Ishikawa (cell line): Measurements from ENCODE around the gene SNTG2.

Experiments
- CEBPB ChIP-seq: IDR thresholded peaks from 2 replicates; pipeline ENCODE4 v1.6.1; 2012
- CREB1 ChIP-seq: IDR thresholded peaks from 2 replicates; pipeline ENCODE4 v1.6.1; 2012; ENCODE audit warnings: low read depth
- EGR1 ChIP-seq: IDR thresholded peaks from 2 replicates; pipeline ENCODE4 v1.6.1; 2012
- EP300 ChIP-seq: IDR thresholded peaks from 2 replicates; pipeline ENCODE4 v1.6.1; 2012; ENCODE audit warnings: borderline replicate concordance
- FOXM1 ChIP-seq: IDR thresholded peaks from 2 replicates; pipeline ENCODE4 v1.6.1; 2012; ENCODE audit warnings: low read depth, borderline replicate concordance
- MAX ChIP-seq: IDR thresholded peaks from 2 replicates; pipeline ENCODE4 v1.6.1; 2012
- NFIC ChIP-seq: IDR thresholded peaks from 2 replicates; pipeline ENCODE4 v1.6.1; 2012
- RAD21 ChIP-seq: IDR thresholded peaks from 2 replicates; pipeline ENCODE4 v1.6.1; 2012; ENCODE audit warnings: low read depth
- REST ChIP-seq: IDR thresholded peaks from 2 replicates; pipeline ENCODE4 v1.6.1; 2012; ENCODE audit warnings: low read depth, mild to moderate bottlenecking
- TAF1 ChIP-seq: IDR thresholded peaks from 2 replicates; pipeline ENCODE4 v1.6.1; 2012; ENCODE audit warnings: low read depth, mild to moderate bottlenecking
- TCF12 ChIP-seq: IDR thresholded peaks from 2 replicates; pipeline ENCODE4 v1.6.1; 2012; ENCODE audit warnings: low read depth
- TEAD4 ChIP-seq: IDR thresholded peaks from 2 replicates; pipeline ENCODE4 v1.6.1; 2012
- USF1 ChIP-seq: IDR thresholded peaks from 2 replicates; pipeline ENCODE4 v1.6.1; 2012
- YY1 ChIP-seq: IDR thresholded peaks from 2 replicates; pipeline ENCODE4 v1.6.1; 2012; ENCODE audit warnings: low read depth
- ZBTB7A ChIP-seq: IDR thresholded peaks from 2 replicates; pipeline ENCODE4 v1.6.1; 2012; ENCODE audit warnings: low read depth

The SNTG2 gene

GRCh38 chr2:964562-964961 lies 13.9 kb downstream of the SNTG2 start:
- no peak for TF ChIP-seq TAF1
- TF ChIP-seq MAX = no peak
- TF ChIP-seq CEBPB = no peak
- TF ChIP-seq EGR1 = no peak
- TF ChIP-seq TCF12 = no peak
- TF ChIP-seq USF1 = no peak
- no peak for TF ChIP-seq EP300
- TF ChIP-seq CREB1 = no peak
- TF ChIP-seq YY1 = no peak
- TF ChIP-seq RAD21 = no peak
- no peak for TF ChIP-seq REST
- TF ChIP-seq NFIC = no peak
- TF ChIP-seq TEAD4 = no peak
- no peak for TF ChIP-seq ZBTB7A
- no peak for TF ChIP-seq FOXM1

GRCh38 chr2:965640-966147 lies 15.0 kb downstream of the SNTG2 start:
- TF ChIP-seq FOXM1 (no peak), TEAD4 (no peak), RAD21 (no peak), USF1 (no peak), TAF1 (no peak), REST (no peak), YY1 (no peak), ZBTB7A (no peak), EGR1 (no peak), MAX (no peak), TCF12 (no peak), NFIC (no peak), CREB1 (no peak), CEBPB (no peak)

GRCh38 chr2:973129-973528 lies 22.5 kb downstream of the SNTG2 start:
- TF ChIP-seq CREB1 (no peak), FOXM1 (no peak), NFIC (no peak), MAX (no peak), TCF12 (no peak), REST (no peak), ZBTB7A (no peak), RAD21 (no peak), YY1 (no peak), EP300 (no peak), CEBPB (no peak), USF1 (no peak), TEAD4 (no peak), TAF1 (no peak), EGR1 (no peak)

GRCh38 chr2:974054-974453 lies 23.4 kb downstream of the SNTG2 start:
- TF ChIP-seq RAD21 (no peak), USF1 (no peak), CEBPB (no peak), EGR1 (no peak), NFIC (no peak), EP300 (no peak), MAX (no peak), REST (no peak), ZBTB7A (no peak), FOXM1 (no peak)
